Fibroblast of the conjunctiva (primary cell): ENCODE results near the gene CES5A.
A peak's percentile ranks its signal among the peaks of the same experiment; 100 is the strongest.
"Not testable (repeated sequence)": the region's sequence is repeated elsewhere in the genome, so short reads cannot be mapped to it uniquely, and the experiment has no call there.

Experiments used
- DNase-seq: peaks from one replicate; pipeline ENCODE4 v3.0.0-alpha.2; 2010; ENCODE audit warnings: low read depth

CES5A gene

GRCh38 chr16:55876854-55877253 is 1.7 kb upstream of the CES5A start:
- no peak for DNase-seq

- no peak for DNase-seq
Observed at GRCh38 chr16:55873122-55873521, 2.1 kb downstream of the CES5A start.

- DNase-seq, result no peak
Observed at GRCh38 chr16:55872130-55872529, 3.0 kb downstream of the CES5A start.

GRCh38 chr16:55871411-55872038 is 3.6 kb downstream of the CES5A start:
- DNase-seq, result no peak

GRCh38 chr16:55868980-55869379 is 6.2 kb downstream of the CES5A start:
- no peak for DNase-seq

- DNase-seq, result no peak
Observed at GRCh38 chr16:55868137-55868536, 7.0 kb downstream of the CES5A start.

GRCh38 chr16:55861288-55861687 is 13.9 kb downstream of the CES5A start:
- no peak for DNase-seq

GRCh38 chr16:55857650-55858049 is 17.5 kb downstream of the CES5A start:
- not testable (repeated sequence) for DNase-seq

GRCh38 chr16:55856950-55857349 is 18.2 kb downstream of the CES5A start:
- no peak for DNase-seq

- DNase-seq, result no peak
Observed at GRCh38 chr16:55853114-55853513, 22.1 kb downstream of the CES5A start.

- DNase-seq, result no peak
Observed at GRCh38 chr16:55849536-55849935, 25.6 kb downstream of the CES5A start.

- no peak for DNase-seq
Observed at GRCh38 chr16:55846598-55847346, 28.4 kb downstream of the CES5A start.

- DNase-seq, result no peak
Observed at GRCh38 chr16:55843105-55843395, 32.1 kb downstream of the CES5A start.

GRCh38 chr16:55842369-55843104 is 32.6 kb downstream of the CES5A start:
- DNase-seq, result peak; percentile 17

- DNase-seq, result no peak
Observed at GRCh38 chr16:55839115-55839514, 36.1 kb downstream of the CES5A start.

GRCh38 chr16:55836158-55836611 is 39.0 kb downstream of the CES5A start:
- DNase-seq, result no peak

GRCh38 chr16:55835581-55835980 is 39.6 kb downstream of the CES5A start:
- DNase-seq, result no peak

GRCh38 chr16:55835173-55835572 is 40.0 kb downstream of the CES5A start:
- not testable (repeated sequence) for DNase-seq

GRCh38 chr16:55834049-55834448 is 41.1 kb downstream of the CES5A start:
- DNase-seq, result no peak

GRCh38 chr16:55832773-55833691 is 42.1 kb downstream of the CES5A start, which contains the start of gene CES1:
Gene CES1, minus strand, starts transcription at chr16:55833096. Its CDS starts 41 bp downstream, at chr16:55833055.
- no peak for DNase-seq

- DNase-seq, result no peak
Observed at GRCh38 chr16:55832425-55832772, 42.8 kb downstream of the CES5A start.

- DNase-seq, result no peak
Observed at GRCh38 chr16:55830658-55831294, 44.4 kb downstream of the CES5A start.
